CD8-positive, alpha-beta memory T cell (primary cell): ENCODE measurements around the gene JAG1. TPM values are rescaled to one million over a fixed set of nuclear protein-coding genes. Genes with fewer than 3 reads are reported as not detected.

Experiments
- CTCF ChIA-PET: fragments of 350-600 bp; sonication (Branson Sonifier 250); formaldehyde crosslinking; loops from one replicate; lab custom pipeline; 2021; ENCODE audit warnings: antibody characterized with exemption; lab: Charles Lee
- POLR2A ChIA-PET: fragments of 350-600 bp; sonication (Branson Sonifier 250); formaldehyde crosslinking; loops from one replicate; lab custom pipeline; 2021; ENCODE audit warnings: antibody characterized with exemption; lab: Charles Lee
- DNase-seq, 5 donors: peaks; one replicate each; pipeline versions ENCODE4 v3.0.0 to v3.0.0-alpha.2; 2020 to 2022; ENCODE audit warnings: mixed read lengths in 1 of 5
- H3K27ac ChIP-seq: one replicate; pipeline ENCODE4 v1.7.0; 2013; ENCODE audit warnings: low read depth, mild to moderate bottlenecking, low read length, moderate library complexity
- H3K27me3 ChIP-seq: 2 replicates; pipeline ENCODE4 v1.7.0; 2013; ENCODE audit warnings: low read length, mild to moderate bottlenecking; ENCODE audit not compliant: insufficient read depth, poor library complexity, severe bottlenecking
- H3K36me3 ChIP-seq: 2 replicates; pipeline ENCODE4 v1.7.0; 2013; ENCODE audit warnings: mild to moderate bottlenecking, low read length, moderate library complexity; ENCODE audit not compliant: insufficient read depth
- H3K4me1 ChIP-seq: 2 replicates; pipeline ENCODE4 v1.7.0; 2013; ENCODE audit warnings: mild to moderate bottlenecking, low read length, moderate library complexity; ENCODE audit not compliant: insufficient read depth
- H3K4me3 ChIP-seq: 2 replicates; pipeline ENCODE4 v1.7.0; 2013; ENCODE audit warnings: mild to moderate bottlenecking, low read length
- H3K9me3 ChIP-seq: 2 replicates; pipeline ENCODE4 v1.7.0; 2013; ENCODE audit warnings: mild to moderate bottlenecking, low read length
- H3K27ac Mint-ChIP-seq, 8 donors: one replicate each; pipeline ENCODE4 v1.8.0; 2020 to 2021; ENCODE audit warnings: mixed read lengths in 8 of 8, mild to moderate bottlenecking in 6 of 8, inconsistent platforms in 3 of 8, moderate library complexity in 3 of 8
- H3K27me3 Mint-ChIP-seq, 2 donors: one replicate each; pipeline ENCODE4 v1.8.0; 2020 to 2021; ENCODE audit warnings: mixed read lengths in 2 of 2, mild to moderate bottlenecking in 1 of 2, moderate library complexity in 1 of 2
- H3K36me3 Mint-ChIP-seq, 3 donors: one replicate each; pipeline ENCODE4 v1.8.0; 2020 to 2021; ENCODE audit warnings: mixed read lengths in 3 of 3, inconsistent platforms in 1 of 3, mild to moderate bottlenecking in 1 of 3
- H3K4me1 Mint-ChIP-seq, 3 donors: one replicate each; pipeline ENCODE4 v1.8.0; 2020 to 2021; ENCODE audit warnings: mixed read lengths in 3 of 3, inconsistent platforms in 1 of 3, mild to moderate bottlenecking in 1 of 3
- H3K4me3 Mint-ChIP-seq, 7 donors: one replicate each; pipeline ENCODE4 v1.8.0; 2020 to 2021; ENCODE audit warnings: mixed read lengths in 7 of 7, mild to moderate bottlenecking in 6 of 7, moderate library complexity in 4 of 7, inconsistent platforms in 2 of 7
- H3K9me3 Mint-ChIP-seq, 5 donors: one replicate each; pipeline ENCODE4 v1.8.0; 2020 to 2022; ENCODE audit warnings: mixed read lengths in 5 of 5, mild to moderate bottlenecking in 3 of 5, moderate library complexity in 2 of 5, inconsistent platforms in 1 of 5
- polyA plus RNA-seq: library from polyadenylated mRNA; unstranded; fragments of 300-500 nt; fragmentation: Illumina TruSeq; gene quantifications from one replicate; pipeline ENCODE4 v1.2.3, GENCODE V29; 2021
- total RNA-seq, 2 experiments: library from RNA; stranded (reverse); gene quantifications; one replicate each; pipeline ENCODE4 v1.2.3, GENCODE V29; 2021

The JAG1 gene
- total and polyA plus RNA-seq, 3 experiments from 2014 or later: 0.11 to 0.24 (median 0.24) TPM

GRCh38 chr20:10641467-10641866 is 32.3 kb downstream of the JAG1 start:
- Mint-ChIP-seq H3K27ac (no peak overlapping the region), H3K9me3 (no peaks in the 10 kb centered on the region), H3K36me3 (no peaks in the 10 kb centered on the region), H3K4me1 (peaks cover 0 to 5% (median 4%) of the 10 kb centered on the region in 3 donors), H3K27me3 (no peaks in the 10 kb centered on the region), H3K4me3 (no peak overlapping the region)
- no peak overlapping the region for H3K4me3 ChIP-seq
- no peak overlapping the region for H3K27ac ChIP-seq
- ChIA-PET CTCF (no interaction called here), POLR2A (no interaction called here)
- no peaks in the 10 kb centered on the region for H3K9me3 ChIP-seq
- no peaks in the 10 kb centered on the region for H3K4me1 ChIP-seq
- no peak for DNase-seq
- H3K36me3 ChIP-seq: no peaks in the 10 kb centered on the region
- H3K27me3 ChIP-seq: no peaks in the 10 kb centered on the region

GRCh38 chr20:10640897-10641296 is 32.9 kb downstream of the JAG1 start:
- no peak overlapping the region for H3K27ac Mint-ChIP-seq
- H3K4me1 Mint-ChIP-seq: peaks cover 0 to 5% (median 4%) of the 10 kb centered on the region in 3 donors
- CTCF ChIA-PET: no interaction called here
- Histone ChIP-seq H3K27me3 (no peaks in the 10 kb centered on the region), H3K4me1 (no peaks in the 10 kb centered on the region), H3K27ac (no peak overlapping the region), H3K9me3 (no peaks in the 10 kb centered on the region), H3K36me3 (no peaks in the 10 kb centered on the region), H3K4me3 (no peak overlapping the region)
- no peaks in the 10 kb centered on the region for H3K36me3 Mint-ChIP-seq
- no peak overlapping the region for H3K4me3 Mint-ChIP-seq
- POLR2A ChIA-PET: no interaction called here
- H3K9me3 Mint-ChIP-seq: no peaks in the 10 kb centered on the region
- no peaks in the 10 kb centered on the region for H3K27me3 Mint-ChIP-seq
- no peak for DNase-seq

- Histone ChIP-seq H3K36me3 (no peaks in the 10 kb centered on the region), H3K4me3 (no peak overlapping the region), H3K9me3 (no peaks in the 10 kb centered on the region), H3K4me1 (no peaks in the 10 kb centered on the region), H3K27ac (no peak overlapping the region), H3K27me3 (no peaks in the 10 kb centered on the region)
- POLR2A ChIA-PET: no interaction called here
- no peak for DNase-seq
- Mint-ChIP-seq H3K4me3 (no peak overlapping the region), H3K27me3 (no peaks in the 10 kb centered on the region), H3K36me3 (no peaks in the 10 kb centered on the region), H3K27ac (no peak overlapping the region), H3K4me1 (peaks cover 0 to 5% (median 4%) of the 10 kb centered on the region in 3 donors), H3K9me3 (no peaks in the 10 kb centered on the region)
- CTCF ChIA-PET: interaction anchor here (0.5 kb wide), 1 partner anchor 38 kb away, joined by 4 read pairs; no protein-coding TSS in a partner anchor
These were observed 33.9 kb downstream of the JAG1 start for GRCh38 chr20:10639737-10640556.

GRCh38 chr20:10639077-10639736 is 34.6 kb downstream of the JAG1 start:
- DNase-seq: no peak
- Histone ChIP-seq H3K4me1 (no peaks in the 10 kb centered on the region), H3K9me3 (no peaks in the 10 kb centered on the region), H3K4me3 (no peak overlapping the region), H3K27me3 (no peaks in the 10 kb centered on the region), H3K27ac (no peak overlapping the region), H3K36me3 (no peaks in the 10 kb centered on the region)
- no peak overlapping the region for H3K27ac Mint-ChIP-seq
- POLR2A ChIA-PET: no interaction called here
- H3K27me3 Mint-ChIP-seq: no peaks in the 10 kb centered on the region
- no peaks in the 10 kb centered on the region for H3K36me3 Mint-ChIP-seq
- H3K9me3 Mint-ChIP-seq: no peaks in the 10 kb centered on the region
- peaks cover 0 to 3% (median 2%) of the 10 kb centered on the region in 3 donors for H3K4me1 Mint-ChIP-seq
- CTCF ChIA-PET: interaction anchor here (1.1 kb wide), 1 partner anchor 13 kb away, joined by 3 read pairs; no protein-coding TSS in a partner anchor
- H3K4me3 Mint-ChIP-seq: no peak overlapping the region

GRCh38 chr20:10637563-10637962 is 36.2 kb downstream of the JAG1 start:
- Histone ChIP-seq H3K27ac (no peak overlapping the region), H3K9me3 (no peaks in the 10 kb centered on the region), H3K4me3 (no peak overlapping the region), H3K36me3 (no peaks in the 10 kb centered on the region), H3K4me1 (no peaks in the 10 kb centered on the region), H3K27me3 (no peaks in the 10 kb centered on the region)
- no peak overlapping the region for H3K4me3 Mint-ChIP-seq
- no peak for DNase-seq
- H3K36me3 Mint-ChIP-seq: no peaks in the 10 kb centered on the region
- no peak overlapping the region for H3K27ac Mint-ChIP-seq
- POLR2A ChIA-PET: no interaction called here
- H3K27me3 Mint-ChIP-seq: no peaks in the 10 kb centered on the region
- no peaks in the 10 kb centered on the region for H3K9me3 Mint-ChIP-seq
- CTCF ChIA-PET: no interaction called here
- H3K4me1 Mint-ChIP-seq: no peaks in the 10 kb centered on the region

- ChIA-PET CTCF (no interaction called here), POLR2A (no interaction called here)
- Histone ChIP-seq H3K27me3 (no peaks in the 10 kb centered on the region), H3K27ac (no peak overlapping the region), H3K4me1 (no peaks in the 10 kb centered on the region), H3K9me3 (no peaks in the 10 kb centered on the region), H3K36me3 (no peaks in the 10 kb centered on the region), H3K4me3 (no peak overlapping the region)
- no peaks in the 10 kb centered on the region for H3K9me3 Mint-ChIP-seq
- H3K4me3 Mint-ChIP-seq: no peak overlapping the region
- DNase-seq: no peak
- no peak overlapping the region for H3K27ac Mint-ChIP-seq
- no peaks in the 10 kb centered on the region for H3K4me1 Mint-ChIP-seq
- no peaks in the 10 kb centered on the region for H3K36me3 Mint-ChIP-seq
- H3K27me3 Mint-ChIP-seq: no peaks in the 10 kb centered on the region
These were observed 36.7 kb downstream of the JAG1 start for GRCh38 chr20:10637031-10637559.

- no peak overlapping the region for H3K27ac Mint-ChIP-seq
- H3K27me3 Mint-ChIP-seq: no peaks in the 10 kb centered on the region
- no peak for DNase-seq
- Histone ChIP-seq H3K27ac (no peak overlapping the region), H3K4me1 (no peaks in the 10 kb centered on the region), H3K36me3 (no peaks in the 10 kb centered on the region), H3K4me3 (no peak overlapping the region), H3K27me3 (no peaks in the 10 kb centered on the region), H3K9me3 (no peaks in the 10 kb centered on the region)
- CTCF ChIA-PET: no interaction called here
- no peaks in the 10 kb centered on the region for H3K4me1 Mint-ChIP-seq
- no peaks in the 10 kb centered on the region for H3K9me3 Mint-ChIP-seq
- no peak overlapping the region for H3K4me3 Mint-ChIP-seq
- POLR2A ChIA-PET: no interaction called here
- no peaks in the 10 kb centered on the region for H3K36me3 Mint-ChIP-seq
These were observed 37.4 kb downstream of the JAG1 start for GRCh38 chr20:10636326-10636818.
